ENCODE measurements around the gene PBX4. TPM values are rescaled to one million over a fixed set of nuclear protein-coding genes. Genes with fewer than 3 reads are reported as not detected.

The PBX4 gene
- total and polyA plus RNA-seq, 2 experiments from 2014 or later = 0.32 to 0.63 TPM

- Histone ChIP-seq H3K9me2 (ENCODE audit: insufficient read depth) (no peaks in the 10 kb centered on the region), H3K27ac (no peak overlapping the region), H3K4me2 (ENCODE audit: unreplicated experiment) (no peak overlapping the region), H3K9ac (no peak overlapping the region), H3K79me2 (ENCODE audit: insufficient read depth) (peaks cover 40% of the 10 kb centered on the region), H3K36me3 (ENCODE audit: low read depth) (peaks cover 5% of the 10 kb centered on the region; the same call in 1 of the 2 replicates), H3K4me3 (no peak overlapping the region), H3K9me3 (ENCODE audit: low read depth) (no peaks in the 10 kb centered on the region), H3K4me1 (ENCODE audit: insufficient read depth) (peaks cover 16% of the 10 kb centered on the region; the same call in 1 of the 2 replicates), H4K20me1 (ENCODE audit: insufficient read depth) (no peaks in the 10 kb centered on the region), H3K27me3 (replicated peaks; ENCODE audit: insufficient read depth) (no peaks in the 10 kb centered on the region), H3F3A (ENCODE audit: insufficient read depth) (no peaks in the 10 kb centered on the region), H2AFZ (no peak overlapping the region)
- TF ChIP-seq EZH2phosphoT487 (IDR thresholded peaks at IDR 0.05; ENCODE audit: insufficient read depth, low read depth) (no peak), EZH2 (IDR thresholded peaks at IDR 0.05; ENCODE audit: insufficient read depth, poor library complexity, severe bottlenecking) (no peak)
- in situ Hi-C loops (cut with MboI) = no loop called here
- WGBS, 2 experiments (ENCODE audit: low coverage in 1 of 2, low lambda C conversion rate in 2 of 2, missing lambda C conversion rate in 2 of 2) = 82 to 84% methylated on average over 17 of the region's 17 CpGs
- no peak for DNase-seq
Measured at GRCh38 chr19:19659646-19660245, 41.3 kb upstream of the PBX4 start.

- in situ Hi-C loops (cut with MboI) = no loop called here
- Histone ChIP-seq H3K9ac (no peak overlapping the region), H3K9me2 (ENCODE audit: insufficient read depth) (no peaks in the 10 kb centered on the region), H3K4me1 (ENCODE audit: insufficient read depth) (peaks cover 12% of the 10 kb centered on the region; the same call in 1 of the 2 replicates), H4K20me1 (ENCODE audit: insufficient read depth) (no peaks in the 10 kb centered on the region), H3K27me3 (replicated peaks; ENCODE audit: insufficient read depth) (no peaks in the 10 kb centered on the region), H3K27ac (no peak overlapping the region), H3K4me2 (ENCODE audit: unreplicated experiment) (no peak overlapping the region), H3K36me3 (ENCODE audit: low read depth) (peaks cover 5% of the 10 kb centered on the region; the same call in 1 of the 2 replicates), H3K4me3 (no peak overlapping the region), H2AFZ (no peak overlapping the region), H3K79me2 (ENCODE audit: insufficient read depth) (peaks cover 30% of the 10 kb centered on the region), H3F3A (ENCODE audit: insufficient read depth) (no peaks in the 10 kb centered on the region), H3K9me3 (ENCODE audit: low read depth) (no peaks in the 10 kb centered on the region)
- TF ChIP-seq EZH2phosphoT487 (IDR thresholded peaks at IDR 0.05; ENCODE audit: insufficient read depth, low read depth) (no peak), EZH2 (IDR thresholded peaks at IDR 0.05; ENCODE audit: insufficient read depth, poor library complexity, severe bottlenecking) (no peak)
- 57 to 61% methylated on average over 10 of the region's 10 CpGs for WGBS, 2 experiments (ENCODE audit: low coverage in 1 of 2, low lambda C conversion rate in 2 of 2, missing lambda C conversion rate in 2 of 2)
- no peak for DNase-seq
Measured at GRCh38 chr19:19657397-19657783, 38.9 kb upstream of the PBX4 start.

- H3K27me3 ChIP-seq (replicated peaks; ENCODE audit: insufficient read depth) = no peaks in the 10 kb centered on the region
- peaks cover 5% of the 10 kb centered on the region; the same call in 1 of the 2 replicates for H3K36me3 ChIP-seq (ENCODE audit: low read depth)
- 93 to 95% methylated on average over 32 to 33 of the region's 33 CpGs for whole genome bisulfite sequencing, 2 experiments (ENCODE audit: low coverage in 1 of 2, low lambda C conversion rate in 2 of 2, missing lambda C conversion rate in 2 of 2)
Measured at GRCh38 chr19:19656451-19657396, 38.2 kb upstream of the PBX4 start.

GRCh38 chr19:19655641-19656343 lies 37.3 kb upstream of the PBX4 start:
- TF ChIP-seq EZH2 (IDR thresholded peaks at IDR 0.05; ENCODE audit: insufficient read depth, poor library complexity, severe bottlenecking) (no peak), EZH2phosphoT487 (IDR thresholded peaks at IDR 0.05; ENCODE audit: insufficient read depth, low read depth) (no peak)
- no peaks in the 10 kb centered on the region for H3K9me2 ChIP-seq (ENCODE audit: insufficient read depth)
- WGBS, 2 experiments (ENCODE audit: low coverage in 1 of 2, low lambda C conversion rate in 2 of 2, missing lambda C conversion rate in 2 of 2) = 89 to 92% methylated on average over 26 to 27 of the region's 27 CpGs
- H3K27me3 ChIP-seq (replicated peaks; ENCODE audit: insufficient read depth) = no peaks in the 10 kb centered on the region
- H3K4me3 ChIP-seq = no peak overlapping the region
- no peak overlapping the region for H2AFZ ChIP-seq
- H3K79me2 ChIP-seq (ENCODE audit: insufficient read depth) = peaks cover 14% of the 10 kb centered on the region
- H3K9me3 ChIP-seq (ENCODE audit: low read depth) = no peaks in the 10 kb centered on the region
- no peak overlapping the region for H3K27ac ChIP-seq
- peaks cover 5% of the 10 kb centered on the region; the same call in 1 of the 2 replicates for H3K36me3 ChIP-seq (ENCODE audit: low read depth)
- H3K4me1 ChIP-seq (ENCODE audit: insufficient read depth) = no peaks in the 10 kb centered on the region
- H3K4me2 ChIP-seq (ENCODE audit: unreplicated experiment) = no peak overlapping the region
- in situ Hi-C loops (cut with MboI) = no loop called here
- H3F3A ChIP-seq (ENCODE audit: insufficient read depth) = no peaks in the 10 kb centered on the region
- no peak for DNase-seq
- H3K9ac ChIP-seq = no peak overlapping the region
- H4K20me1 ChIP-seq (ENCODE audit: insufficient read depth) = no peaks in the 10 kb centered on the region

More at GRCh38 chr19:19656451-19657396, 38.2 kb upstream of the PBX4 start:
- Histone ChIP-seq H3K9me3 (ENCODE audit: low read depth) (no peaks in the 10 kb centered on the region), H2AFZ (no peak overlapping the region), H3K9ac (no peak overlapping the region), H3K27ac (no peak overlapping the region), H3K4me3 (no peak overlapping the region), H3K4me2 (ENCODE audit: unreplicated experiment) (no peak overlapping the region), H3K9me2 (ENCODE audit: insufficient read depth) (no peaks in the 10 kb centered on the region), H4K20me1 (ENCODE audit: insufficient read depth) (no peaks in the 10 kb centered on the region), H3K4me1 (ENCODE audit: insufficient read depth) (0 out of 2 replicates have a peak, but pooled peaks cover 5% of the 10 kb centered on the region), H3F3A (ENCODE audit: insufficient read depth) (no peaks in the 10 kb centered on the region), H3K79me2 (ENCODE audit: insufficient read depth) (peaks cover 23% of the 10 kb centered on the region)
- in situ Hi-C loops (cut with MboI) = no loop called here
- TF ChIP-seq EZH2 (IDR thresholded peaks at IDR 0.05; ENCODE audit: insufficient read depth, poor library complexity, severe bottlenecking) (no peak), EZH2phosphoT487 (IDR thresholded peaks at IDR 0.05; ENCODE audit: insufficient read depth, low read depth) (no peak)
- no peak for DNase-seq
